ENCODE data around the gene EYA4.

The EYA4 gene

DNA sequence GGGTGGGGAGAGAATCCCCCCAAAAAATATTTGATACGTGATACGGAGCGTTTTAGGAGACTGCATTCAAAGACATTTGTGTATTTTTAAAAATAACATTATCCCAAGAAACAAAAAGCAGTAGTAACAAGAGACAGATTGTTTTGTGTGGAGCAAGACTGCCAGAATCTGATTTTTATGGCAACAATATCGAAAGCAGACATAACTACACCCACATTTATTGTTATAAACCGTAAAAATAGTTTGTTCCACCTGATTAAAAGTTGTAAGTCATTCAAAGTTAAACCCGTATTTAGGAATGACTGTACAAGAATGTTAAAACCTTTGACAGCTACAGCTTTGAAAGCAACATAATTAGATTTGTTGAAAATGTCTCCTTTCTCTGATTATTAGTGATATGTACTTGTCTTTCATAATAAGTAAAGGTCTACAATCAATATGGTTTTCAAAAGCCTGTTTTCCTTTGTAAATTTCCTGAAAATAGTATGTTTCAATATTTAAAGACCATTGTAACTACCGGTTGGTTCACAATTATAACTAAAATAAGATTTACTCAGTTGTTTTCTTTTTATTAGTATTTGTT, 2.7 kb downstream of the EYA4 start:
- no peak for DNase-seq

GRCh38 chr6:133244519-133244918, 3.4 kb downstream of the EYA4 start:
- DNase-seq, result no peak

DNA sequence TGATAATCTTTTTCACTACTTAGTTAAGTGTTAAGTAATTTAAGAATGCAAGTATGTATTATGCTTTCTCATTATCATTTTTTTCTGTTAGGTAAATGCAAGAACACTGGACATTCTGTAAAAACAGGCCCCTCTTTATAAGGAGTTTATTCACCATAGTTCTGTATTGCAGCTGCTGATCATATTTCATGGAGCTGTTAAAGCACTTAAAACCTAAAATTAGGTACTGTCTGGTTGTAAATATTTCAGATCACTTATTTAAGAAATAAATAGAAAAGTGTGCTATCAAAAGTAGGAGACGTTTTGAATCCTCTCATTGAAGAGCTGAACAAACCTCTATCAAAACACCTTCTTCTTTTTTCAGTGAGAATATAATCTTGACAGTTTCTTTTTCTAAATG, 3.9 kb downstream of the EYA4 start:
- DNase-seq, result no peak

DNA sequence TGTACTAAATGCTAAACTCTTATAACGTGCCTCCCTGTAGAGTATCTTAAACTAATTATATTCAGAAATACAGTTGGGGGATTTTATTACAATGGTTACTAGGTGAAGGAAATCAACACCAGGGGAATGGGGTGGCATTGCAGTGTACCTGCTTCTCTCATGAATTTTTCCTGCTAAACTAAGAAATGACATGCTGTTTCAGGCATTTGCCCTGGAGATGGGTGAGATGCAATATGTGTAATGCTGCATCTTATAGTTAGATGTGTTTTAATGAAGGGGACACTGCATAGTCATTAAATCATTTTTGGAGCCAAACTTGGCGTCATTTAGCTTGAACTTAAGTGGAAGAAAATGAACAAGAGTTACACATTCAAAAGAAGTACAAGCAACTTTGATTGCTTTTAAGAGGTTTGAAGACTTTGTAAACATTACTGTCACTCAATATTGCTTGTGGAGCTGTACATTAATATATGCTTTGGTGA, 4.3 kb downstream of the EYA4 start:
- no peak for DNase-seq

DNA sequence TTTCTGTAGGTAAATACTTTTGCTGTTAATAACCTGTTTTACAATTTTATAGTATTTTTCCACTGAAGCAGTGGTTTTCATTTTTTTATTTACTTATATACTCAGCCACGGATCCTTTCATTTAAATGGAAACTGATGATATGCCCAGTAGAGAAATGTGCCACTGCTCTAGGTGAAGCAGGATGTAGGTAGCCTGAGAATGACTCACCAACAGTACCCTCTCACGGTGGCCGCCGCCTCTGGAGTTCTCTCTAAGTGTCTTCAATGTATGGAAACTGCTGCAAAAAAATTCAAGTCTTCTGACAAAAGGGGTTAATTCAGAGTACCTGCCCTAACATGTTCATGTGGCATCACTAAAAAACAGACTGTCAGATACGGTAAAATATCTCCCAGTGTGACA, 6.4 kb downstream of the EYA4 start:
- no peak for DNase-seq

- no peak for DNase-seq
Observed at GRCh38 chr6:133248241-133249001, 7.3 kb downstream of the EYA4 start.

DNA sequence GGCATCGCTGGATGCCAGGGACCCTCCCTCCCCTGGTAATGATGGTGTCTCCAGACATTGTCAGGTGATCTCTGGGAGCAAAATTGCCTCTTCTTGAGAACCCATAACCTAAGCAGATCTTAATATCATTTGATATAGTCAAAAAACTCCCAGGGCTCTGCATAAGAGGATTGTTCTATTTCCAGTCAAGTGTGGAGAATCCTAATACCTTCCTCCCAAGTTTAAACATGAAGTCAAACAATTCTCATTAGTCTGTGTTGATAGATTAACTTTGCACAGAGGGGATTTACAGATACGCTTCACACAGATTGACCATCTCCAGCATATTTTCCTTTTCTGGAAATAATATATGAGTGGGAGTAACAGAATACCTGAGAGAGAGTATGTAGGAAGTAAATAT, 10.5 kb downstream of the EYA4 start:
- no peak for DNase-seq

DNA sequence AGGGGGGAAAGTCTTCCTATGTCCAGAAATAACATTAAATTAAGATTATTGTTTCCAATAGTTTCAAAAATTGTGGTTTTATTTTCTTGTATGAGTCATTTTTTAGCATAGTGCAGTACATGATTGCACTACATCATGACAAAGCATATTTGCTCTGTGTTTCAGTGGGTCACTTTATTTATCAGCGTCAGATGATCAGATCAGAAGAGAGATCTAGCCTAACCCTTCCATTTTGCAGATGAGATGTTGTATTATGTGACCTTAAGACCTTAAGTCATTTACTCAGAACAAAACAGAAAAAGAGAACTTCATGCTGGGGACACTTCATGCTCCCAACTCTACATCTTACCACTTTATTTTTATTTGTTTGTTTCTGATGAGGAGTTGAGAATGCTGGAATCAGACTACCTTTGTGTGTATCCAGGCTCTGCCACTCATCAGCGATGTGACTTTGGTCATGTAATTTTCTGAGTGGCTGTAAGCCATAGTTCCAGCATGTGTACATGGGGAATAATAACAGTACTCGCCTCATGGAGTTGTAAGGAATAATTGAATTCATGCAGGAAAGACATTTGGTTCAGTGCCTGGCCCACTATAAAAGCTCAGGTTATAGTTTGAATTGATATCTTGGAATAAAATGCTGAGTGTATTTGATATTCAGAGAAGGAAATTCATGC, 13.5 kb downstream of the EYA4 start:
- DNase-seq, result no peak

DNA sequence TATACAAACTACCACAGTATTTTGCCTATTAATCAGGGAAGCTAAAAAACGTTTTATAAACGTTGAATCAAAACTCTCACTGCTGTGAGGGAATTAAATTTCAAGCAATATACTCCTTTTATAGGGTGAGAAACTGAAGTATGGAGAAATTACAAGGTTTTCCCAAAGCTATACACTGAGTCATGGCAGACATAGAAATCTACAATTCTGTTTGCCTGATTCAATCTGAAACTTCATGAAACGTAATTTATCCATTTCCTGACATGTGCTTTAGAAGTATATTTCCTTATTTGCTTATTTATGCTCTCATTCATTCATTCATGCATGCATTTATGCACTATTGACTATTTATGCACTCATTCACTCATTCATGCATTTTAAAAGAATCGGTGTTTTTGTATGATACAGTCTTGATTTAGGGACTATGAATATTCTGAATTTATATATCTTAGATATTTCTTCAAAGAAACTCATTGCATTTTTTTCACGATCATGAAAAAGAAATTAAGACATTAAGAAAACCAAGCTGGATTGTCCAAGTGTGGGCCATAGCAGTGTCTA, 16.5 kb downstream of the EYA4 start:
- no peak for DNase-seq

GRCh38 chr6:133259561-133259960, 18.4 kb downstream of the EYA4 start:
- no peak for DNase-seq

- DNase-seq, result no peak
Observed at GRCh38 chr6:133262804-133263203, 21.6 kb downstream of the EYA4 start.

GRCh38 chr6:133265066-133265465, 23.9 kb downstream of the EYA4 start:
- no peak for DNase-seq

- no peak for DNase-seq
Observed at GRCh38 chr6:133266186-133266585, 25.0 kb downstream of the EYA4 start.

DNA sequence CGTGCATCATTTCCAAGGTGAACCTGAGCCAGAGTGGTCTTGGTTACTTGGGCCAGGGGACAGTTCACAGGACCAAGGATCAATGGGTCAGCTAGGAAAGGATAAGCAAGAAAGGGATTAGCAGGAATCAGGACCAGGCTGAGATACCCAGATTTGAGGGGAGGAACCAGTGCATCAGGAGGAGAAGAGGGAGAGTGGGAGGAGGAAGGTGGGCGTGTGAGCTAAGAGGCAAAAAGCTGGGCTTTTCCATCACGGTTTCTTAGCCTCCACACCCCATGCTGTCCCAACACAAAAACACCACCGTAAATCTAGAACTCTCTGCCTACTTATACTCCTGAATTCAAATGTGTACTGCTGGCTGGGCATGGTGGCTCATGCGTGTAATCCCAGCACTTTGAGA, 27.5 kb downstream of the EYA4 start:
- no peak for DNase-seq

DNA sequence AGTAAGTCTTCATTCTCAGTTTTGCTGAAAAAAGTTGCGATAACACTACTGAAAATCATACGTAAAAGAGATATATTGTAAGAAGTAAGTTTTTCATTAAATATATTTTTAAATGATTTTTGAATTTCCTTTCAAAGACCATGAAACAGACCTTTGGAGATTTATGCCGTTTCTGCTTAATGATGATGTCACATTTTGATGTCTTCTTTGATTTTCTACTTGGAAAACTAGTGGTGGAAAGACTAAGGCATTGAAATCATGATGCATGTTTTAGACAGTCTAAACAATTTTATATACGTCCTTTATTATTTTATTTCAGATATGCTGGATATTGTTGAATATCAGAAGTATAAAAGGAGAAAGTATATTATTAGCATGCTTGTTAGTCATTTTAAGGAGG, 33.7 kb downstream of the EYA4 start:
- DNase-seq, result no peak

DNA sequence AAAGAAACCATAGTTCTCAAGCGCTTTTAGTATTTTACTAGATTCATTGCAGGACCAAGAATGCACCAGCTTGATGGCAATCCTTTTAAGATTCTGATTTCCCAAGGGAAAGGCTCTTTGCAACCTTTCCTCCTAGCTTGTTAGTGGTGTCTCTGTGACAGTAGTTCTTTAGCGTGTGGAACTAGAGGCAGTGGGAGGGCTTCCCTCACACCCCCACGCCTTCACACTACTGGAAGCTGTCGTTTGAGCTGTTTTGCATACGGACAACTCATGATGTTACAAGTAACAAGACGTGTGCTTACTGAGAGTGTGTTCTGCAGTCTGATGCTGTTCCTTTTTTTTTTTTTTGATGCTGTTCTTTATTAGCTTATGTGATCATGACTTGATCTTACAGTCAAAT, 34.1 kb downstream of the EYA4 start:
- no peak for DNase-seq

DNA sequence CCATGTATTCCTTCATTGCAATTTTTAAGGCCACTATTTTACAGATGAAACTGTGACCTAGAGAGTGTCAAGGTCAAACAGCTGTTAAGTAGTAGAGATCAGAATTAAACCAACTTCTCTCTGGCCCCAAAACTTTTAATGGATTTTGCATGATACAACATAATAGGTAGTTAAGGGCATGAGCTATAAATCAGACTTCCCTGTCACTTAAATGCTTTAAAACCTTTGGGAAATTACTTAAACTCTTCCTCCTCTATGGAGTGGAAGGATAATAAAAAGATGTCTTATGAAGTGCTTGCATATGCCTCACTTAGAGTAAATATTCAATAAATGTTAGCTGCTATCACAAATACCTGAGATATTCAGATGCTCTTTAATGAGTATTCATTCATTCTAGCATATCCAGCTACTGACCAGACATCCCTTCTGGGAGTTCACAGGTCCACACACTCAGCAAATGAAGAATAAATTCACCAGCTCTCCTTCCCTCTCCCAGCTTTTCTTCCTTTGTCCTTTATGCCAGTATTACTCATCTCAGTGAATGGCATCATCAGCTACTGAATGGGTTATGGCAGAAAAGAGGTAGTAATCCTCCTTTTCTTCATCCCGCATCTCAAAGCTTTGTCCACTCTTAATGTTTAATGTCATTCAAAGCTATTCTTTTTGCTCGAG, 36.2 kb downstream of the EYA4 start:
- no peak for DNase-seq

DNA sequence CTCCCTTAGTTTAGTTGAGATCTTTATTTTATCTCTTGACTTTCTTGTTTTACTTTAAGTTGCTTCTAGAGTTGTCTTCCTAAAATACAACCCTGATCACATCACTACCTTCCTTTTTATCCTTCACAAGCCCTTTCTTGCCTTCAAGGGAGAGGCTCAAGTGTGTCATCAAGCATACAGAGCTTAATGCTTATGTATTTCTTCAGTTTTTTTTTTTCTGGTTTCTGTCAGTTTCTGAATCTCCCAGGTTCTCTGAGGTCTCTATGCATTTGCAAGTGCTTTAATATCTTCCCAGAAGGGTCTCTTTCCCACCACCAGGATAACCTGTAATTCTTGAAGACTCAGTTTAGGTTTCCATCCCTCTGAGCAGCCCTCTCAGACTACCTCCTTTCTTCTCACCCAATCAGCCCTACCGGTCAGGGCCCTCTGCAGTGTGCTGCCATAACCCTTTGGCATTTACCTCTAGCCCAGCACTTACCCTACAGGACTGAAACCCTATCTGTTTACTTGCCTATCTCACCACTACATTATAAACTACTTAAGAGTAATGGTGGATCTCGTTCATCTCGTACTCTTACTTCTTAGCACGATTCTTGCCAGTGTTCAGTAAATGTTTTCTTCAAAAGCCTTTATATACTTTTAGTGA, 36.9 kb downstream of the EYA4 start:
- no peak for DNase-seq

DNA sequence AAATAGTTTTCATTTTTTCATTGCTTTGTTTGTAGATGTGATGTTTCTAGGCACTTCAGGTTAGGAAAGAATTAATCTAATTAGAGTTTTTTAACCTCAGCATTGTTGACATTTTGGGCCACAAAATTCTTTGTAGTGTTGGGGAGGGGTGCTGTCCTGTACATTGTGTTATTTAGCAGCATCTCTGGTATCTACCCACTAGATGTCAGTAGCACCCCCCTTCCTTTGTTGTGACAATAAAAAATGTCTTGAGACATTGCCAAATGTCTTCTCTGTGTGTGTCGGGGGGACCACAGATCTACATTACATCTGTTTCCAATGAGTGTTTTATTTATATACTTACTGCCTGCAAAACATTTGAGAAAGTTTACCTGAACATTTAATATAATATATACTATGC, 45.6 kb downstream of the EYA4 start:
- DNase-seq, result no peak

DNA sequence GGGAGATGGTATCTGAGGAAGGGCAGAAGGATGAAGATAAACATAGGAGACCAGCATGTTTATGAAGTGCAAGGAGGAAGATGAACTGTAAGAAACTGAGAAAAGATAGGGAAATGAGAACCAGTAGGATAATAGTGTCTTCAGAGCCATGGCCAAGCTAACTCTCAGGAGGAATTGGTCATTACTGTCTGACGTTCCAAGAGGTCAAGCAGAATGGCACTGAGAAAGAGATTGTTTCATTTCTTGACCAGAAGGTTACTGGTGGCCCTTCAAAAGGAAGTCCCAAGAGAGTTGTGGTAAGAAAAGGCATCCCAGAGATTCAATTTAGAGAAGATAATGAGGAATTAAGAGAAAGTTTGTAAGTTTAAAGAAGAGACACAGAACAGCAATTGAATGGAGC, 47.5 kb downstream of the EYA4 start:
- no peak for DNase-seq

- DNase-seq, result no peak
Observed at GRCh38 chr6:133289733-133290306, 48.7 kb downstream of the EYA4 start.

DNA sequence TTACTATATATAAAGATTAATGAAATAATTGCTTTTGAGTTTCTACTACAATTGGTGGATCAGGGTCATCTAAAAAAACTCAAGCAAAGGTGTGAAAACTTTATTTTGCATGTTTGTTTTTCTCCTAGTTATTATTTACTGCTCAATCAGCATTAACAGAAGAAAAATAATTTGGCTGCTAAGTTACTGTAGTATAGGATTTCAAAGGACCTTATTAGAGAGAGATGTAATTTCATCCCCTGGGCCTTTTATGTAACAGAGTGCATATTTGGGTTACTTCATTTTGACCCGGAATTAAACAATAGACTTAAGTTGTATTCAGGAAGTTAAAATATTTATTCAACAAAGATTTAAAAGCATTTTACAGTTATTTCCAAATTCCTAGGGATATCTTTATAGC, 49.8 kb downstream of the EYA4 start:
- no peak for DNase-seq

DNA sequence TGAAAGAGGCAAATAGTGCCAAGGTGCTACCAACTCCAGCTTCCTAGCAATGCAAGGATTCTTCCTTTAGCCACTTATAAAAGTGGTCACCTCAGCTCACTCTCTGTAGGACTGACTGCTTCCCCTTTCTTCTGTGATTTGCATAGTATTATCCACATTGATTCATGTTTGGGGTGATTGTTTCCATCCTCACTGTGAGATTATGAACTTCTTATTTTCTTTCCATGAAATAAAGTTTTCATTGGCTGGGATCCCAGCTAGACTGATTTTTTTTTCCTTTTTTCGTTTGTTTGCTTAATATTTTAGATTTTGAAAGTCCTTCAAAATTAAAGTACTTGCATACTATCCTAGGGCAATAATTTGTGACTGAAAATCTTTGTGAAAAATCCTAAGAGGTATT, 50.5 kb downstream of the EYA4 start:
- no peak for DNase-seq
